WTC11 (cell line): ENCODE results near the gene LRRC32. TPM values are rescaled to one million over a fixed set of nuclear protein-coding genes. Genes with fewer than 3 reads are reported as not detected.

Source experiments
- ATAC-seq: fragments of 200-7000 bp; cut with Tn5 transposase; 2 replicates; pipeline ENCODE4 v1.10.0; 2021; ENCODE audit warnings: mild to moderate bottlenecking, moderate library complexity
- CTCF ChIA-PET: fragments of 300-600 bp; sonication (Branson Sonifier 250); formaldehyde crosslinking; loops from one replicate; lab custom pipeline; 2021; ENCODE audit warnings: antibody characterized with exemption; lab: Charles Lee
- POLR2A ChIA-PET: fragments of 350-600 bp; sonication (Branson Sonifier 250); formaldehyde crosslinking; loops from one replicate; lab custom pipeline; 2021; ENCODE audit warnings: antibody characterized with exemption; lab: Charles Lee
- DNase-seq: peaks from one replicate; pipeline ENCODE4 v3.0.0; 2021; ENCODE audit warnings: low spot score
- H3K27ac Mint-ChIP-seq: 2 replicates; pipeline ENCODE4 v1.8.0; 2021; ENCODE audit warnings: mixed read lengths
- H3K27me3 Mint-ChIP-seq: 2 replicates; pipeline ENCODE4 v1.8.0; 2021; ENCODE audit warnings: low read depth, mild to moderate bottlenecking, moderate library complexity, mixed read lengths
- H3K36me3 Mint-ChIP-seq: 2 replicates; pipeline ENCODE4 v1.8.0; 2021; ENCODE audit warnings: mixed read lengths
- H3K4me1 Mint-ChIP-seq: 2 replicates; pipeline ENCODE4 v1.8.0; 2022; ENCODE audit warnings: mixed read lengths
- H3K4me3 Mint-ChIP-seq: 2 replicates; pipeline ENCODE4 v1.8.0; 2021; ENCODE audit warnings: mild to moderate bottlenecking, moderate library complexity, mixed read lengths
- H3K9me3 Mint-ChIP-seq: 2 replicates; pipeline ENCODE4 v1.8.0; 2021; ENCODE audit warnings: mixed read lengths
- ATF6 ChIP-seq: sonication (generic); formaldehyde crosslinking; IDR thresholded peaks from 2 replicates; pipeline ENCODE4 v1.8.1; 2023; ENCODE audit warnings: mild to moderate bottlenecking, missing genetic modification reagents
- CBFB ChIP-seq: sonication (generic); formaldehyde crosslinking; IDR thresholded peaks from 2 replicates; pipeline ENCODE4 v1.8.1; 2022; ENCODE audit warnings: mild to moderate bottlenecking, low read depth, missing genetic modification reagents
- EMX1 ChIP-seq: fragments of 250-450 bp; sonication (Bioruptor Pico); IDR thresholded peaks from 2 replicates; pipeline ENCODE4 v1.8.0; 2021; ENCODE audit warnings: mild to moderate bottlenecking
- ESRRA ChIP-seq: sonication (generic); formaldehyde crosslinking; IDR thresholded peaks from 2 replicates; pipeline ENCODE4 v1.8.1; 2022; ENCODE audit warnings: mild to moderate bottlenecking, missing genetic modification reagents, borderline replicate concordance
- HMGXB4 ChIP-seq: sonication (generic); formaldehyde crosslinking; IDR thresholded peaks from 2 replicates; pipeline ENCODE4 v1.8.1; 2023; ENCODE audit warnings: mild to moderate bottlenecking, moderate library complexity, missing genetic modification reagents
- IRF1 ChIP-seq: sonication (generic); formaldehyde crosslinking; IDR thresholded peaks from 2 replicates; pipeline ENCODE4 v1.8.0; 2023; ENCODE audit warnings: missing genetic modification reagents
- OVOL2 ChIP-seq: fragments of 250-450 bp; sonication (Bioruptor Pico); IDR thresholded peaks from 2 replicates; pipeline ENCODE4 v1.9.0; 2021; ENCODE audit warnings: mild to moderate bottlenecking, borderline replicate concordance
- SMAD4 ChIP-seq: sonication (generic); formaldehyde crosslinking; IDR thresholded peaks from 2 replicates; pipeline ENCODE4 v1.8.0; 2022; ENCODE audit warnings: mild to moderate bottlenecking, missing genetic modification reagents
- SOX15 ChIP-seq: fragments of 250-450 bp; sonication (Bioruptor Pico); IDR thresholded peaks from 2 replicates; pipeline ENCODE4 v1.9.0; 2021; ENCODE audit warnings: mild to moderate bottlenecking
- SP1 ChIP-seq: sonication (generic); formaldehyde crosslinking; conservative IDR thresholded peaks from 2 replicates; pipeline ENCODE4 v1.8.1; 2022; ENCODE audit warnings: missing genetic modification reagents
- TEAD1 ChIP-seq: sonication (generic); formaldehyde crosslinking; IDR thresholded peaks from 2 replicates; pipeline ENCODE4 v1.8.0; 2022; ENCODE audit warnings: mild to moderate bottlenecking, missing genetic modification reagents
- USF2 ChIP-seq: sonication (generic); formaldehyde crosslinking; IDR thresholded peaks from 2 replicates; pipeline ENCODE4 v1.8.1; 2023; ENCODE audit warnings: mild to moderate bottlenecking, missing genetic modification reagents, moderate library complexity
- ZMAT4 ChIP-seq: fragments of 250-450 bp; sonication (Bioruptor Pico); IDR thresholded peaks from 2 replicates; pipeline ENCODE4 v1.9.0; 2021; ENCODE audit warnings: mild to moderate bottlenecking
- ZNF138 ChIP-seq: sonication (generic); formaldehyde crosslinking; conservative IDR thresholded peaks from 2 replicates; pipeline ENCODE4 v1.8.1; 2022; ENCODE audit warnings: mild to moderate bottlenecking, moderate library complexity, missing genetic modification reagents
- ZNF219 ChIP-seq: sonication (generic); formaldehyde crosslinking; IDR thresholded peaks from 2 replicates; pipeline ENCODE4 v1.8.0; 2023; ENCODE audit warnings: missing genetic modification reagents, mild to moderate bottlenecking, borderline replicate concordance
- ZNF232 ChIP-seq: sonication (generic); formaldehyde crosslinking; IDR thresholded peaks from 2 replicates; pipeline ENCODE4 v1.8.0; 2022; ENCODE audit warnings: mild to moderate bottlenecking, missing genetic modification reagents
- ZNF317 ChIP-seq: sonication (generic); formaldehyde crosslinking; IDR thresholded peaks from 2 replicates; pipeline ENCODE4 v1.8.1; 2023; ENCODE audit warnings: low read depth, mild to moderate bottlenecking, moderate library complexity, missing genetic modification reagents, borderline replicate concordance
- ZNF416 ChIP-seq: fragments of 250-450 bp; sonication (Bioruptor Pico); IDR thresholded peaks from 2 replicates; pipeline ENCODE4 v1.9.0; 2021; ENCODE audit warnings: mild to moderate bottlenecking, inconsistent platforms
- ZNF425 ChIP-seq: fragments of 250-450 bp; sonication (Bioruptor Pico); conservative IDR thresholded peaks from 2 replicates; pipeline ENCODE4 v1.9.0; 2021; ENCODE audit warnings: mild to moderate bottlenecking
- total RNA-seq: library from RNA; stranded (reverse); gene quantifications from 3 replicates; pipeline ENCODE4 v1.2.3, GENCODE V29; 2021
- TF ChIP-seq, protein P1 (sequence below): sonication (generic); formaldehyde crosslinking; IDR thresholded peaks from 2 replicates; pipeline ENCODE4 v1.8.0; 2022; ENCODE audit warnings: missing genetic modification reagents

LRRC32 gene
- total RNA-seq, 1 experiment from 2014 or later = 0.74 TPM

DNA sequence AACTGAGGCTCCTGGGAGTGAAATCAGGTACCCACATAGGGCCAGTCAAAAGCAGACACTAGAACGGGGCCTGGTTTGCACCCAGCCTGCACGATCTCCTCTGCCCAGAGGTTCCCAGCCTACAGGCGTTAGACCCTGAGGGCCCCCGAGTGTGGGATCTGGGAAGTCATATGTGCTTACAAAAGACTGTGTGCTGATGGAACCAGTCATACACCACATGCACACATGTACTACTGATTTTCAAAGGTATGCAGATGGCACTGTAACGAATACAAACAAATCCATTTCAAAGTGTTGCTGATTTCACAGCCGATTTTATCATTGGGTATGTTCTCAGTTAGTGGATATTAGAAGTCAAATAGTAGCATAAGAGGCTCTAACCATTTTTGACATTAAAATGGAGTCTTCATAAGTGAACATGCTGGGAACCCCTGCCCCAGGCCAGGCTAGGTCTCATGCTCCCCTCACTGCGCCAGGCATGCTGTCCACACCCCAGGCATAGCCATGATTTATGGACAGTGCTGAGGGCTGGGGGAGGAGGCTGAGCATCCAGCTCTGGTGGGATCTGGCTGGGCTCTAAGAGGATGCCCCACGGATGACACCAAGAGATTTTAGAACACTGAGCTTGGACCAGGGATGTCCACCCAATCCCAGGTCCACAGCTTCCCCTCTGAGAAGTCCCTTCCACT lies 38.6 kb upstream of the LRRC32 start:
- Mint-ChIP-seq H3K9me3 (peaks cover 17% of the 10 kb centered on the region), H3K4me3 (no peak overlapping the region)

More for the DNA sequence above, 38.6 kb upstream of the LRRC32 start:
- Mint-ChIP-seq H3K27ac (no peak overlapping the region), H3K36me3 (peaks cover 15% of the 10 kb centered on the region), H3K27me3 (no peaks in the 10 kb centered on the region), H3K4me1 (peaks cover 11% of the 10 kb centered on the region)
- no peak for DNase-seq
- ATAC-seq = no peak
- TF ChIP-seq TEAD1 (no peak), CBFB (CRISPR knock-in tag) (no peak), ATF6 (CRISPR knock-in tag) (no peak), ZNF317 (no peak), USF2 (CRISPR knock-in tag) (no peak), SMAD4 (no peak), ZNF425 (CRISPR knock-in tag) (no peak), OVOL2 (CRISPR knock-in tag) (no peak), IRF1 (CRISPR knock-in tag) (no peak), HMGXB4 (no peak), ZNF219 (CRISPR knock-in tag) (no peak), EMX1 (no peak), ZNF232 (no peak), SP1 (CRISPR knock-in tag) (no peak), ESRRA (no peak), SOX15 (CRISPR knock-in tag) (no peak), ZMAT4 (no peak), ZNF138 (CRISPR knock-in tag) (no peak), ZNF416 (no peak)
- TF ChIP-seq, protein P1, sequence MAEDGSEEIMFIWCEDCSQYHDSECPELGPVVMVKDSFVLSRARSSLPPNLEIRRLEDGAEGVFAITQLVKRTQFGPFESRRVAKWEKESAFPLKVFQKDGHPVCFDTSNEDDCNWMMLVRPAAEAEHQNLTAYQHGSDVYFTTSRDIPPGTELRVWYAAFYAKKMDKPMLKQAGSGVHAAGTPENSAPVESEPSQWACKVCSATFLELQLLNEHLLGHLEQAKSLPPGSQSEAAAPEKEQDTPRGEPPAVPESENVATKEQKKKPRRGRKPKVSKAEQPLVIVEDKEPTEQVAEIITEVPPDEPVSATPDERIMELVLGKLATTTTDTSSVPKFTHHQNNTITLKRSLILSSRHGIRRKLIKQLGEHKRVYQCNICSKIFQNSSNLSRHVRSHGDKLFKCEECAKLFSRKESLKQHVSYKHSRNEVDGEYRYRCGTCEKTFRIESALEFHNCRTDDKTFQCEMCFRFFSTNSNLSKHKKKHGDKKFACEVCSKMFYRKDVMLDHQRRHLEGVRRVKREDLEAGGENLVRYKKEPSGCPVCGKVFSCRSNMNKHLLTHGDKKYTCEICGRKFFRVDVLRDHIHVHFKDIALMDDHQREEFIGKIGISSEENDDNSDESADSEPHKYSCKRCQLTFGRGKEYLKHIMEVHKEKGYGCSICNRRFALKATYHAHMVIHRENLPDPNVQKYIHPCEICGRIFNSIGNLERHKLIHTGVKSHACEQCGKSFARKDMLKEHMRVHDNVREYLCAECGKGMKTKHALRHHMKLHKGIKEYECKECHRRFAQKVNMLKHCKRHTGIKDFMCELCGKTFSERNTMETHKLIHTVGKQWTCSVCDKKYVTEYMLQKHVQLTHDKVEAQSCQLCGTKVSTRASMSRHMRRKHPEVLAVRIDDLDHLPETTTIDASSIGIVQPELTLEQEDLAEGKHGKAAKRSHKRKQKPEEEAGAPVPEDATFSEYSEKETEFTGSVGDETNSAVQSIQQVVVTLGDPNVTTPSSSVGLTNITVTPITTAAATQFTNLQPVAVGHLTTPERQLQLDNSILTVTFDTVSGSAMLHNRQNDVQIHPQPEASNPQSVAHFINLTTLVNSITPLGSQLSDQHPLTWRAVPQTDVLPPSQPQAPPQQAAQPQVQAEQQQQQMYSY (CRISPR knock-in tag) = no peak
- ChIA-PET CTCF (interaction anchor here (1.2 to 2.7 kb wide), 3 partner anchors 10 to 25 kb away, joined by 3 to 18 read pairs (median 8); no protein-coding TSS in a partner anchor), POLR2A (no interaction called here)
